Calu3 (cell line): ENCODE results near the gene CREM. TPM values are rescaled to one million over a fixed set of nuclear protein-coding genes. Genes with fewer than 3 reads are reported as not detected.

Source experiments
- BruUV-seq: library from RNA; stranded (reverse); fragments of 400-500 nt; replicated peaks from 2 replicates; lab custom pipeline; 2021; lab: Mats Ljungman, UMichigan
- CTCF ChIA-PET: fragments of 300-600 bp; sonication (Branson Sonifier 250); formaldehyde crosslinking; loops from one replicate; lab custom pipeline; 2022; ENCODE audit warnings: antibody characterized with exemption; lab: Charles Lee
- DNase-seq: peaks from one replicate; pipeline ENCODE4 v3.0.0; 2022
- H3K27ac Mint-ChIP-seq: one replicate; pipeline ENCODE4 v1.8.0; 2022; ENCODE audit warnings: mixed read lengths; ENCODE audit not compliant: unreplicated experiment
- H3K27me3 Mint-ChIP-seq: one replicate; pipeline ENCODE4 v1.8.0; 2022; ENCODE audit warnings: mixed read lengths; ENCODE audit not compliant: unreplicated experiment
- H3K36me3 Mint-ChIP-seq: one replicate; pipeline ENCODE4 v1.8.0; 2022; ENCODE audit warnings: mild to moderate bottlenecking, moderate library complexity, mixed read lengths; ENCODE audit not compliant: insufficient read depth, unreplicated experiment
- H3K4me1 Mint-ChIP-seq: one replicate; pipeline ENCODE4 v1.8.0; 2022; ENCODE audit warnings: mild to moderate bottlenecking, low read depth, mixed read lengths; ENCODE audit not compliant: unreplicated experiment
- H3K4me3 Mint-ChIP-seq: one replicate; pipeline ENCODE4 v1.8.0; 2022; ENCODE audit warnings: mild to moderate bottlenecking, low read depth, moderate library complexity, mixed read lengths; ENCODE audit not compliant: unreplicated experiment
- H3K9me3 Mint-ChIP-seq: one replicate; pipeline ENCODE4 v1.8.0; 2022; ENCODE audit warnings: low read depth, mixed read lengths; ENCODE audit not compliant: unreplicated experiment
- intact Hi-C: fragments of 100-400 bp; cut with micrococcal nuclease; formaldehyde crosslinking; loops from one replicate; pipeline ENCODE4 v1.10.0; 2022; ENCODE audit not compliant: unreplicated experiment
- total RNA-seq: library from RNA; stranded (reverse); gene quantifications from 2 replicates; pipeline ENCODE4 v1.2.3, GENCODE V29; 2022
- TF ChIP-seq, protein P1 (sequence below): fragments of 200-600 bp; IDR thresholded peaks from one replicate; pipeline ENCODE4 v1.8.0; 2022; ENCODE audit warnings: antibody characterized with exemption; ENCODE audit not compliant: unreplicated experiment

The CREM gene
- total RNA-seq, 1 experiment from 2014 or later, result 20.3 TPM

DNA sequence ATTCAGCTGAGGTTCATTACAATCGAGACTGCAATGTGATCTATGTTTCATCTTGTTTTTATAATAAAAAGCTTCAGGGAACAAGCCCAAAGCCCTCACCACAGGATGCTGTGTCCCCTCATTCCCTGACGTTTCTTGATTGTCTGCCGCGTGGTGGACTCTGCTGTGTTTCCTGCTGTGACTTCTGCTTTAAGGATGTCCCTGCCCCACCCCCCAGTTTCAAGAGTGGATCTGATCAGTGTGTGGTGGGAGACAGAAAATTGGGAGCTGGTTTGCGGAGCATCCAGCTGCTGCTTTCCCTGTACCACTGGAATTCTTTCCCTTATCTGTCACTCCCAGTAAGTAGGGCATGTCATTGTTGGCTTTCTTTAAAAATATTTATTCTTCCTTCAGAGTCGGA is 86.2 kb downstream of the CREM start:
- Mint-ChIP-seq H3K4me1 (no peaks in the 10 kb centered on the region), H3K9me3 (no peaks in the 10 kb centered on the region), H3K27me3 (no peaks in the 10 kb centered on the region), H3K27ac (no peak overlapping the region), H3K4me3 (no peak overlapping the region), H3K36me3 (no peaks in the 10 kb centered on the region)
- no peak for DNase-seq
- TF ChIP-seq, protein P1, sequence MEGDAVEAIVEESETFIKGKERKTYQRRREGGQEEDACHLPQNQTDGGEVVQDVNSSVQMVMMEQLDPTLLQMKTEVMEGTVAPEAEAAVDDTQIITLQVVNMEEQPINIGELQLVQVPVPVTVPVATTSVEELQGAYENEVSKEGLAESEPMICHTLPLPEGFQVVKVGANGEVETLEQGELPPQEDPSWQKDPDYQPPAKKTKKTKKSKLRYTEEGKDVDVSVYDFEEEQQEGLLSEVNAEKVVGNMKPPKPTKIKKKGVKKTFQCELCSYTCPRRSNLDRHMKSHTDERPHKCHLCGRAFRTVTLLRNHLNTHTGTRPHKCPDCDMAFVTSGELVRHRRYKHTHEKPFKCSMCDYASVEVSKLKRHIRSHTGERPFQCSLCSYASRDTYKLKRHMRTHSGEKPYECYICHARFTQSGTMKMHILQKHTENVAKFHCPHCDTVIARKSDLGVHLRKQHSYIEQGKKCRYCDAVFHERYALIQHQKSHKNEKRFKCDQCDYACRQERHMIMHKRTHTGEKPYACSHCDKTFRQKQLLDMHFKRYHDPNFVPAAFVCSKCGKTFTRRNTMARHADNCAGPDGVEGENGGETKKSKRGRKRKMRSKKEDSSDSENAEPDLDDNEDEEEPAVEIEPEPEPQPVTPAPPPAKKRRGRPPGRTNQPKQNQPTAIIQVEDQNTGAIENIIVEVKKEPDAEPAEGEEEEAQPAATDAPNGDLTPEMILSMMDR, result no peak
- intact Hi-C loops, result no loop called here
- no TSS peak for BruUV-seq
- CTCF ChIA-PET, result no interaction called here

DNA sequence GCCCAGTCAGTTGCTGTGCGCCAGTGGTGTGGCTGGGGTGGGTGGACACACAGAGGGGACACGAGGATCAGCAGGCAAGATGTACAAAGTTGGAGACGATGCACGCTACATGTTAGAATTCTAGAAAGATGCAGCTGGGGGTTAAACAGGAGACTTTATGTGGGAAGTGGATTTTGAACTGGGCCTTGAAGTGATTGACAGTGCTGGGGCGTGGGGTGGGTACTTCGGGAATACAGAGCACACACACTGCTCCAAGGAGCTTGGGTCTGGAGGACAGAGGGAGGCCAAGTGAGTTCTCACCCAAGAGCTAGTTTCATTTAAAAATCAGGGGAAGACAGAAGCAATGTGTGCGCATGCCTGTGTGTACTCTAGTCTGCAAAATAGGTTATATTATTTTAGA is 87.1 kb downstream of the CREM start:
- H3K36me3 Mint-ChIP-seq, result no peaks in the 10 kb centered on the region
- no peaks in the 10 kb centered on the region for H3K4me1 Mint-ChIP-seq
- CTCF ChIA-PET, result interaction anchor here (0.6 to 0.7 kb wide), 2 partner anchors 107 to 166 kb away, joined by 3 read pairs; no protein-coding TSS in a partner anchor
- intact Hi-C loops, result no loop called here
- no peaks in the 10 kb centered on the region for H3K27me3 Mint-ChIP-seq
- no peaks in the 10 kb centered on the region for H3K9me3 Mint-ChIP-seq
- BruUV-seq, result no TSS peak
- H3K4me3 Mint-ChIP-seq, result no peak overlapping the region
- no peak for DNase-seq
- TF ChIP-seq, protein P1, result no peak
- no peak overlapping the region for H3K27ac Mint-ChIP-seq

- TF ChIP-seq, protein P1, result no peak
- Mint-ChIP-seq H3K9me3 (no peaks in the 10 kb centered on the region), H3K36me3 (no peaks in the 10 kb centered on the region), H3K4me1 (no peaks in the 10 kb centered on the region), H3K4me3 (no peak overlapping the region), H3K27ac (no peak overlapping the region), H3K27me3 (no peaks in the 10 kb centered on the region)
- CTCF ChIA-PET, result interaction anchor here (0.7 kb wide), 1 partner anchor 197 kb away, joined by 3 read pairs; no protein-coding TSS in a partner anchor
- no TSS peak for BruUV-seq
- intact Hi-C loops, result no loop called here
- DNase-seq, result no peak
Measured at GRCh38 chr10:35214607-35215020, 88.0 kb downstream of the CREM start.

GRCh38 chr10:35215107-35215506 is 88.5 kb downstream of the CREM start:
- TF ChIP-seq, protein P1, result no peak
- CTCF ChIA-PET, result interaction anchor here (0.7 kb wide), 1 partner anchor 197 kb away, joined by 3 read pairs; no protein-coding TSS in a partner anchor
- no peak overlapping the region for H3K27ac Mint-ChIP-seq
- no peak overlapping the region for H3K4me3 Mint-ChIP-seq
- DNase-seq, result no peak
- no peaks in the 10 kb centered on the region for H3K9me3 Mint-ChIP-seq
- no peaks in the 10 kb centered on the region for H3K27me3 Mint-ChIP-seq
- no peaks in the 10 kb centered on the region for H3K4me1 Mint-ChIP-seq
- no TSS peak for BruUV-seq
- no peaks in the 10 kb centered on the region for H3K36me3 Mint-ChIP-seq
- intact Hi-C loops, result no loop called here
